Ishikawa (cell line): Measurements from ENCODE around the gene PTPRM.

ENCODE experiments used
- CEBPB ChIP-seq: IDR thresholded peaks from 2 replicates; pipeline ENCODE4 v1.6.1; 2012
- CREB1 ChIP-seq: IDR thresholded peaks from 2 replicates; pipeline ENCODE4 v1.6.1; 2012; ENCODE audit warnings: low read depth
- EGR1 ChIP-seq: IDR thresholded peaks from 2 replicates; pipeline ENCODE4 v1.6.1; 2012
- MAX ChIP-seq: IDR thresholded peaks from 2 replicates; pipeline ENCODE4 v1.6.1; 2012
- RAD21 ChIP-seq: IDR thresholded peaks from 2 replicates; pipeline ENCODE4 v1.6.1; 2012; ENCODE audit warnings: low read depth
- TAF1 ChIP-seq: IDR thresholded peaks from 2 replicates; pipeline ENCODE4 v1.6.1; 2012; ENCODE audit warnings: low read depth, mild to moderate bottlenecking
- TCF12 ChIP-seq: IDR thresholded peaks from 2 replicates; pipeline ENCODE4 v1.6.1; 2012; ENCODE audit warnings: low read depth
- TF ChIP-seq, protein P1 (sequence below): IDR thresholded peaks from 2 replicates; pipeline ENCODE4 v1.6.1; 2012

GRCh38 chr18:7844418-7844817 is 277.3 kb downstream of the PTPRM start:
- no peak for TF ChIP-seq MAX
- TF ChIP-seq EGR1 = no peak
- TF ChIP-seq TAF1 = no peak
- TF ChIP-seq CREB1 = no peak
- TF ChIP-seq RAD21 = no peak
- no peak for TF ChIP-seq TCF12
- TF ChIP-seq, protein P1, sequence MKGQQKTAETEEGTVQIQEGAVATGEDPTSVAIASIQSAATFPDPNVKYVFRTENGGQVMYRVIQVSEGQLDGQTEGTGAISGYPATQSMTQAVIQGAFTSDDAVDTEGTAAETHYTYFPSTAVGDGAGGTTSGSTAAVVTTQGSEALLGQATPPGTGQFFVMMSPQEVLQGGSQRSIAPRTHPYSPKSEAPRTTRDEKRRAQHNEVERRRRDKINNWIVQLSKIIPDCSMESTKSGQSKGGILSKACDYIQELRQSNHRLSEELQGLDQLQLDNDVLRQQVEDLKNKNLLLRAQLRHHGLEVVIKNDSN = no peak
- TF ChIP-seq CEBPB = no peak
